Naive B cell (primary cell): Measurements from ENCODE around the gene KCNC3. TPM values are rescaled to one million over a fixed set of nuclear protein-coding genes. Genes with fewer than 3 reads are reported as not detected.
A peak's percentile ranks its signal among the peaks of the same experiment; 100 is the strongest.

Experiments used
- ATAC-seq, 2 donors: fragments of 150-1000 bp; cut with Tn5 transposase; 2 replicates each; pipeline ENCODE4 v1.10.0; 2021; ENCODE audit warnings: low read depth in 2 of 2, mild to moderate bottlenecking in 2 of 2, moderate library complexity in 2 of 2
- DNase-seq: peaks from one replicate; pipeline ENCODE4 v3.0.0; 2022
- H3K27ac Mint-ChIP-seq, 6 donors: one replicate each; pipeline ENCODE4 v1.8.0; 2020 to 2022; ENCODE audit warnings: mild to moderate bottlenecking in 6 of 6, mixed read lengths in 6 of 6, moderate library complexity in 5 of 6, inconsistent platforms in 2 of 6
- H3K27me3 Mint-ChIP-seq, 3 donors: one replicate each; pipeline ENCODE4 v1.8.0; 2021 to 2022; ENCODE audit warnings: mixed read lengths in 3 of 3, mild to moderate bottlenecking in 1 of 3
- H3K36me3 Mint-ChIP-seq, 2 donors: one replicate each; pipeline ENCODE4 v1.8.0; 2020 to 2022; ENCODE audit warnings: mixed read lengths in 2 of 2, inconsistent platforms in 1 of 2, mild to moderate bottlenecking in 1 of 2
- H3K4me1 Mint-ChIP-seq, 3 donors: one replicate each; pipeline ENCODE4 v1.8.0; 2020 to 2022; ENCODE audit warnings: mixed read lengths in 3 of 3, inconsistent platforms in 1 of 3, mild to moderate bottlenecking in 1 of 3, moderate library complexity in 1 of 3
- H3K4me3 Mint-ChIP-seq, 8 donors: one replicate each; pipeline ENCODE4 v1.8.0; 2020 to 2022; ENCODE audit warnings: mild to moderate bottlenecking in 8 of 8, mixed read lengths in 8 of 8, moderate library complexity in 8 of 8, inconsistent platforms in 2 of 8
- H3K9me3 Mint-ChIP-seq, 7 donors: one replicate each; pipeline ENCODE4 v1.8.0; 2020 to 2022; ENCODE audit warnings: mixed read lengths in 7 of 7, mild to moderate bottlenecking in 5 of 7, inconsistent platforms in 2 of 7, moderate library complexity in 1 of 7
- polyA plus RNA-seq, 6 donors: library from polyadenylated mRNA; unstranded; fragments of 300-500 nt; fragmentation: Illumina TruSeq; gene quantifications; one replicate each; pipeline ENCODE4 v1.2.3, GENCODE V29; 2021; ENCODE audit warnings: low read depth in 6 of 6

KCNC3 gene
- polyA plus RNA-seq, 6 donors from 2014 or later = 0.08 to 0.12 TPM; not detected in 4

GRCh38 chr19:50310759-50311465, 18.3 kb downstream of the KCNC3 start:
- Mint-ChIP-seq H3K4me1 (peaks cover 22 to 30% (median 23%) of the 10 kb centered on the region in 3 donors), H3K27ac (no peak overlapping the region), H3K27me3 (peaks cover 48 to 93% (median 69%) of the 10 kb centered on the region in 3 donors), H3K4me3 (no peak overlapping the region), H3K36me3 (peaks cover 4 to 32% of the 10 kb centered on the region in 2 donors), H3K9me3 (peaks cover 5 to 23% (median 15%) of the 10 kb centered on the region in 7 donors)
- DNase-seq (no peak), ATAC-seq (no peak)

GRCh38 chr19:50309396-50310125, 19.6 kb downstream of the KCNC3 start:
- Mint-ChIP-seq H3K9me3 (peaks cover 4 to 25% (median 13%) of the 10 kb centered on the region in 7 donors), H3K36me3 (peaks cover 4 to 23% of the 10 kb centered on the region in 2 donors), H3K27ac (no peak overlapping the region), H3K4me1 (peaks cover 13 to 20% (median 15%) of the 10 kb centered on the region in 3 donors), H3K4me3 (no peak overlapping the region), H3K27me3 (peaks cover 47 to 90% (median 65%) of the 10 kb centered on the region in 3 donors)
- DNase-seq = no peak
- ATAC-seq = no peak

- Mint-ChIP-seq H3K9me3 (peaks cover 4 to 25% (median 13%) of the 10 kb centered on the region in 7 donors), H3K27ac (no peak overlapping the region), H3K4me1 (peaks cover 8 to 14% (median 11%) of the 10 kb centered on the region in 3 donors), H3K36me3 (peaks cover 4 to 23% of the 10 kb centered on the region in 2 donors), H3K4me3 (no peak overlapping the region), H3K27me3 (peaks cover 43 to 86% (median 64%) of the 10 kb centered on the region in 3 donors)
- ATAC-seq (no peak), DNase-seq (no peak)
These were observed 20.2 kb downstream of the KCNC3 start for GRCh38 chr19:50308991-50309390.

- Mint-ChIP-seq H3K36me3 (peaks cover 4 to 11% of the 10 kb centered on the region in 2 donors), H3K4me1 (no peaks in the 10 kb centered on the region), H3K9me3 (peaks cover 9 to 35% (median 21%) of the 10 kb centered on the region in 7 donors), H3K4me3 (peak overlapping the region in 1 of 8 donors; percentile 67), H3K27me3 (peaks cover 36 to 48% (median 39%) of the 10 kb centered on the region in 3 donors), H3K27ac (no peak overlapping the region)
- DNase-seq = no peak
- no peak for ATAC-seq
These were observed 25.6 kb downstream of the KCNC3 start for GRCh38 chr19:50303558-50303957.

- Mint-ChIP-seq H3K36me3 (no peaks in the 10 kb centered on the region), H3K27me3 (peaks cover 17 to 36% (median 22%) of the 10 kb centered on the region in 3 donors), H3K4me1 (no peaks in the 10 kb centered on the region), H3K27ac (no peak overlapping the region), H3K9me3 (peaks cover 2 to 15% (median 8%) of the 10 kb centered on the region in 7 donors), H3K4me3 (no peak overlapping the region)
- ATAC-seq = no peak
- no peak for DNase-seq
These were observed 27.6 kb downstream of the KCNC3 start for GRCh38 chr19:50301607-50301971.

- Mint-ChIP-seq H3K4me1 (no peaks in the 10 kb centered on the region), H3K36me3 (no peaks in the 10 kb centered on the region), H3K27me3 (peaks cover 13 to 37% (median 22%) of the 10 kb centered on the region in 3 donors), H3K4me3 (no peak overlapping the region), H3K27ac (no peak overlapping the region), H3K9me3 (peaks cover 2 to 14% (median 8%) of the 10 kb centered on the region in 7 donors)
- DNase-seq (no peak), ATAC-seq (no peak)
These were observed 28.2 kb downstream of the KCNC3 start for GRCh38 chr19:50300814-50301606.

- Mint-ChIP-seq H3K27ac (no peak overlapping the region), H3K36me3 (no peaks in the 10 kb centered on the region), H3K4me1 (no peaks in the 10 kb centered on the region), H3K9me3 (peaks cover 2 to 14% (median 7%) of the 10 kb centered on the region in 7 donors), H3K27me3 (peaks cover 10 to 32% (median 17%) of the 10 kb centered on the region in 3 donors), H3K4me3 (no peak overlapping the region)
- ATAC-seq (no peak), DNase-seq (no peak)
These were observed 29.1 kb downstream of the KCNC3 start for GRCh38 chr19:50300051-50300450.

GRCh38 chr19:50293263-50294004, 35.7 kb downstream of the KCNC3 start:
- Mint-ChIP-seq H3K27me3 (peaks cover 12 to 73% (median 55%) of the 10 kb centered on the region in 3 donors), H3K9me3 (peaks cover 6 to 13% (median 8%) of the 10 kb centered on the region in 7 donors)

GRCh38 chr19:50292216-50292827, 36.9 kb downstream of the KCNC3 start:
- Mint-ChIP-seq H3K9me3 (peaks cover 15 to 24% (median 17%) of the 10 kb centered on the region in 7 donors), H3K4me3 (no peak overlapping the region), H3K36me3 (peaks cover 0 to 52% of the 10 kb centered on the region in 2 donors), H3K4me1 (peaks cover 0 to 9% (median 0%) of the 10 kb centered on the region in 3 donors), H3K27me3 (peaks cover 18 to 78% (median 66%) of the 10 kb centered on the region in 3 donors), H3K27ac (no peak overlapping the region)
- DNase-seq (no peak), ATAC-seq (no peak)

More at GRCh38 chr19:50293263-50294004, 35.7 kb downstream of the KCNC3 start:
- DNase-seq (no peak), ATAC-seq (no peak)
- H3K4me1 Mint-ChIP-seq = peaks cover 0 to 9% (median 0%) of the 10 kb centered on the region in 3 donors
- peaks cover 0 to 41% of the 10 kb centered on the region in 2 donors for H3K36me3 Mint-ChIP-seq
- H3K27ac Mint-ChIP-seq = no peak overlapping the region
- no peak overlapping the region for H3K4me3 Mint-ChIP-seq

GRCh38 chr19:50290775-50291174, 38.4 kb downstream of the KCNC3 start:
- H3K9me3 Mint-ChIP-seq = peaks cover 22 to 35% (median 29%) of the 10 kb centered on the region in 7 donors
- peaks cover 0 to 60% of the 10 kb centered on the region in 2 donors for H3K36me3 Mint-ChIP-seq
- no peak for ATAC-seq
- DNase-seq = no peak
- peaks cover 18 to 86% (median 70%) of the 10 kb centered on the region in 3 donors for H3K27me3 Mint-ChIP-seq
- H3K4me3 Mint-ChIP-seq = no peak overlapping the region
- H3K4me1 Mint-ChIP-seq = peaks cover 0 to 9% (median 0%) of the 10 kb centered on the region in 3 donors
- H3K27ac Mint-ChIP-seq = no peak overlapping the region

- Mint-ChIP-seq H3K4me1 (peaks cover 0 to 9% (median 0%) of the 10 kb centered on the region in 3 donors), H3K27me3 (peaks cover 18 to 90% (median 74%) of the 10 kb centered on the region in 3 donors), H3K9me3 (peaks cover 26 to 41% (median 35%) of the 10 kb centered on the region in 7 donors), H3K27ac (peak overlapping the region in 1 of 6 donors; percentile 54), H3K4me3 (no peak overlapping the region), H3K36me3 (peaks cover 3 to 68% of the 10 kb centered on the region in 2 donors)
- ATAC-seq = no peak
- no peak for DNase-seq
These were observed 39.2 kb downstream of the KCNC3 start for GRCh38 chr19:50290011-50290410.

GRCh38 chr19:50288954-50289353, 40.2 kb downstream of the KCNC3 start:
- Mint-ChIP-seq H3K36me3 (peaks cover 4 to 69% of the 10 kb centered on the region in 2 donors), H3K27me3 (peaks cover 15 to 86% (median 72%) of the 10 kb centered on the region in 3 donors), H3K9me3 (peaks cover 27 to 44% (median 38%) of the 10 kb centered on the region in 7 donors), H3K4me3 (no peak overlapping the region), H3K27ac (no peak overlapping the region), H3K4me1 (peaks cover 0 to 9% (median 0%) of the 10 kb centered on the region in 3 donors)
- DNase-seq = no peak
- no peak for ATAC-seq
